ENCODE measurements around the gene SARS2.

Gene SARS2

GRCh38 chr19:38908911-38909310, 21.7 kb downstream of the SARS2 start:
- DNase-seq (ENCODE audit: low read depth) = no peak
- TF ChIP-seq, protein P1, sequence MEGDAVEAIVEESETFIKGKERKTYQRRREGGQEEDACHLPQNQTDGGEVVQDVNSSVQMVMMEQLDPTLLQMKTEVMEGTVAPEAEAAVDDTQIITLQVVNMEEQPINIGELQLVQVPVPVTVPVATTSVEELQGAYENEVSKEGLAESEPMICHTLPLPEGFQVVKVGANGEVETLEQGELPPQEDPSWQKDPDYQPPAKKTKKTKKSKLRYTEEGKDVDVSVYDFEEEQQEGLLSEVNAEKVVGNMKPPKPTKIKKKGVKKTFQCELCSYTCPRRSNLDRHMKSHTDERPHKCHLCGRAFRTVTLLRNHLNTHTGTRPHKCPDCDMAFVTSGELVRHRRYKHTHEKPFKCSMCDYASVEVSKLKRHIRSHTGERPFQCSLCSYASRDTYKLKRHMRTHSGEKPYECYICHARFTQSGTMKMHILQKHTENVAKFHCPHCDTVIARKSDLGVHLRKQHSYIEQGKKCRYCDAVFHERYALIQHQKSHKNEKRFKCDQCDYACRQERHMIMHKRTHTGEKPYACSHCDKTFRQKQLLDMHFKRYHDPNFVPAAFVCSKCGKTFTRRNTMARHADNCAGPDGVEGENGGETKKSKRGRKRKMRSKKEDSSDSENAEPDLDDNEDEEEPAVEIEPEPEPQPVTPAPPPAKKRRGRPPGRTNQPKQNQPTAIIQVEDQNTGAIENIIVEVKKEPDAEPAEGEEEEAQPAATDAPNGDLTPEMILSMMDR (IDR thresholded peaks at IDR 0.05; ENCODE audit: insufficient read depth, low read depth, low read length, missing control alignments) = no peak
- no peak overlapping the region for H3K4me3 ChIP-seq (ENCODE audit: low read depth, low read length)

GRCh38 chr19:38907670-38908069, 22.9 kb downstream of the SARS2 start:
- TF ChIP-seq, protein P1 (IDR thresholded peaks at IDR 0.05; ENCODE audit: insufficient read depth, low read depth, low read length, missing control alignments) = no peak
- no peak overlapping the region for H3K4me3 ChIP-seq (ENCODE audit: low read depth, low read length)
- no peak for DNase-seq (ENCODE audit: low read depth)

DNA sequence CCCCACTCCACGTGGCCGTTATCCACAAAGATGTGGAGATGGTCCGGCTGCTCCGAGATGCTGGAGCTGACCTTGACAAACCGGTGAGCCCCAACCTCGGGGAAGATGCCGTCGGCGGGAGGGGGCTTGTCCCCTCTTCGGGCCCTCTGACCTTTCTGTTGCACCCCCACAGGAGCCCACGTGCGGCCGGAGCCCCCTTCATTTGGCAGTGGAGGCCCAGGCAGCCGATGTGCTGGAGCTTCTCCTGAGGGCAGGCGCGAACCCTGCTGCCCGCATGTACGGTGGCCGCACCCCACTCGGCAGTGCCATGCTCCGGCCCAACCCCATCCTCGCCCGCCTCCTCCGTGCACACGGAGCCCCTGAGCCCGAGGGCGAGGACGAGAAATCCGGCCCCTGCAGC, 23.3 kb downstream of the SARS2 start:
- H3K4me3 ChIP-seq (ENCODE audit: low read depth, low read length) = no peak overlapping the region
- TF ChIP-seq, protein P1 (IDR thresholded peaks at IDR 0.05; ENCODE audit: insufficient read depth, low read depth, low read length, missing control alignments) = no peak

GRCh38 chr19:38905620-38906019, 24.9 kb downstream of the SARS2 start:
- TF ChIP-seq, protein P1 (IDR thresholded peaks at IDR 0.05; ENCODE audit: insufficient read depth, low read depth, low read length, missing control alignments) = no peak
- H3K4me3 ChIP-seq (ENCODE audit: low read depth, low read length) = no peak overlapping the region
- no peak for DNase-seq (ENCODE audit: low read depth)

More for the DNA sequence above, 23.3 kb downstream of the SARS2 start:
- DNase-seq (ENCODE audit: low read depth) = no peak

DNA sequence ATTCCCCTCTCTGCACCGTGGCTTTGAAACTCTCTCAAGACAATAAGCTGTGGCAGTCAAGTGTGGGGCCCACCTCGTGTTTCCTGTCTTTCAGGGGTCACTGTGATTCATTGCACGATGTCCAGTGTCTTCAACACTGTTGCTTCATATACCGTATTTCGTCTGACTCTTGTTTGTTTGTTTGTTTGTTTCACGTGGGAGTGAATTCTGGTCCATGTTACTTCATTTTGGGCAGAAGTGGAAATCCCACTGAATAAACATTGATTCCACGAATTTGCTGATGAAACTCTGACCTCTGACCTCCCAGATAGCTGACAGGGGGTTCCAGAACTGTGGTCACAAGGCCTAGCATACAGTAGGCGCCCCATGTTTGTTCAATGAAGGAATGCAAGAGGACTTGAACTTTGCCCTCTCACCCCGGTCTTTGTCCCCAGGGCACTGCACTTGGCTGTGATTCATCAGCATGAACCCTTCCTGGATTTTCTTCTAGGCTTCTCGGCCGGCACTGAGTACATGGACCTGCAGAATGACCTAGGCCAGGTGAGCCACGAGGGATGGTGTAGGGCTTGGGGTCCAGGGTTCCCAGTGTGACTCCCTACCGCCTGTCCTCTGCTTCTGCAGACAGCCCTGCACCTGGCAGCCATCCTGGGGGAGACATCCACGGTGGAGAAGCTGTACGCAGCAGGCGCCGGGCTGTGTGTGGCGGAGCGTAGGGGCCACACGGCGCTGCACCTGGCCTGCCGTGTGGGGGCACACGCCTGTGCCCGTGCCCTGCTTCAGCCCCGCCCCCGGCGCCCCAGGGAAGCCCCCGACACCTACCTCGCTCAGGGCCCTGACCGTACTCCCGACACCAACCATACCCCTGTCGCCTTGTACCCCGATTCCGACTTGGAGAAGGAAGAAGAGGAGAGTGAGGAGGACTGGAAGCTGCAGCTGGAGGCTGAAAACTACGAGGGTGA, 25.7 kb downstream of the SARS2 start:
- TF ChIP-seq, protein P1 (IDR thresholded peaks at IDR 0.05; ENCODE audit: insufficient read depth, low read depth, low read length, missing control alignments) = no peak

DNA sequence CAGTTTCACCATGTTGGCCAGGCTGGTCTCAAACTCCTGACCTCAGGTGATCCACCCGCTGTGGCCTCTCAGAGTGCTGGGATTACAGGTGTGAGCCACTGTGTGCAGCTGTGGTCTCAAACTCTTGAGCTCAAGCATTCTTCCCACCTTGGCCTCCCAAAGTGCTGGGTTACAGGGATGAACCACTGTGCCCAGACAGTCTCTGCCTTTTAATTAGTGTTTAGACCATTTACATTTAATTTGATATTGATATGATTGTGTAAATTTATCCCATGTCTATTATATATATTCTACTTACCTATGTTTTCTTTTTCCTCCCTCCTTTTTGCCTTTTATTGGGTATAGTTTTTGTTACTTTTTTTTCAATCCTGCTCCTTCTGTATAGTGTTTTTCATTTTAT, 28.9 kb downstream of the SARS2 start:
- no peak overlapping the region for H3K4me3 ChIP-seq (ENCODE audit: low read depth, low read length)
- TF ChIP-seq, protein P1 (IDR thresholded peaks at IDR 0.05; ENCODE audit: insufficient read depth, low read depth, low read length, missing control alignments) = no peak

More for the DNA sequence above, 25.7 kb downstream of the SARS2 start:
- DNase-seq (ENCODE audit: low read depth) = no peak
- no peak overlapping the region for H3K4me3 ChIP-seq (ENCODE audit: low read depth, low read length)

More for the DNA sequence above, 28.9 kb downstream of the SARS2 start:
- no peak for DNase-seq (ENCODE audit: low read depth)

Measured in GM12865 (cell line).